Fibroblast of skin of right biceps (primary cell): ENCODE results near the gene DPY19L1.
"Not testable (repeated sequence)": the region's sequence is repeated elsewhere in the genome, so short reads cannot be mapped to it uniquely, and the experiment has no call there.

Source experiments
- DNase-seq: peaks from one replicate; pipeline ENCODE4 v3.0.0-alpha.2; 2013

Gene DPY19L1

DNA sequence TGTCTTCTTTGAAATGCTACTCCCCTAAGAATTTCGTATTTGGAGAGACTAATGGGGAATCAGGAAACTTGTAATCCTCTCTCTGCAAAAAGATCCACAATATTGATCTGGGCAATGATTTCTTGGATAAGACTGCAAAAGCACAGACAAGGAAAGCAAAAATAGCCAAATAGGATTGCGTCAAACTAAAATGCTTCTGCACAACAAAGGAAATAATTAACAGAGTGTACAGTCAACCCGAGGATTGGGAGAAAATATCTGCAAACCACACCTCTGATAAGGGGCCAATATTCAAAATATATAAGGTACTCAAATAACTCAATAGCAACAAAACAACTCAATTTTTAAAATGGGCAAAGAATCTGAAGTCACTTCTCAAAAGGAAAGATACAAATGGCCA is 52.1 kb downstream of the DPY19L1 start:
- not testable (repeated sequence) for DNase-seq

DNA sequence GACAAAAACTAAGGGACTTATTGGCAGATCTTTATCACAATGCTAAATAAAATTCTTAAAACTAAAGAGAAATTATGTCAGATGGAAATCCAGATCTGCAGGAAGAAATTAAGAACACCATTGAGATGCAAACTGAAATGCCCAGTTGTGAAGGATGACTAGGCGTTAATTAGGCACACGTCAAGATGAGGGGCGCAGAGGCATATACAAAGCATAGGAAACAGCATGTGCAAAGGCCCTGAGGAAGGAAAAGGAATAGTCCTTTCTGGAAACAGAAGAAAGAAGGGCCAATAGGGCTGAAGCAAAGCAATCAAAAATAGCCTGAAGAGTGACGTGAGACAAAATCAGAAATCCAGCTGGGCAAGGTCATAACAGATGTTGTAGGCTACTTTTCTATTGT is 53.1 kb downstream of the DPY19L1 start:
- not testable (repeated sequence) for DNase-seq

- no peak for DNase-seq
These were observed 54.8 kb downstream of the DPY19L1 start for GRCh38 chr7:34982371-34983019.

- DNase-seq, result not testable (repeated sequence)
These were observed 58.2 kb downstream of the DPY19L1 start for GRCh38 chr7:34979124-34979523.

GRCh38 chr7:34973400-34973760 is 63.9 kb downstream of the DPY19L1 start:
- no peak for DNase-seq

DNA sequence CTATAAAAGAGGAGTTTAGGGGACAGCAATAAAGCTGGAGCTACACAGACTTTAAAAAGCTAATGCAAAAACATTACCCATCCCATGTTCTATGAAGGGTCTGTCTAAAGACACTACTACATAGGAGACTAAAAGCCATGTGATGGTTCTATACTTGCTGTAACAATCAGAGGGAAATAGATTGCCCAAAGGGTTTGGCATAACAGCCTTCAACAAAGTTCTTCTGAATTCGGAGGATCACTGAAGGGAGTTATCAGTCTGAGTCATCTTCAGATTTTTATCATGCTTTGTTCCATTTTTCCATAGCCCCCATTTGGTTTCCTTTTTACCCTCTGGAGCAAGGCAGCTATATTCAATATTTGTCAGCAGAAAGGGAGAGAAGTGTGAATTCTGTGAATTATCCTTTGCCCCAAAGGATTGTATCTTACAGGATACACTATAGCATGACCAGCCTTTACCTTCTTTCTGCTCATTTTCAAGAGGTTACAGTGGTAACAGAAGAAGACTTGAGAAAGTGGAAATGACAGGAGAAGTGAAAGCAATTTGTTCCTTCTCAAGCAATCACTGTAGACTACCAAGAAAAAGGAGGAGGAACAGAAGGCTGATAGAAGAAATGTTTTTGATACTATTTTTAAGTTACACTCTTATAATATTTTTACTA is 64.4 kb downstream of the DPY19L1 start:
- DNase-seq, result not testable (repeated sequence)

DNA sequence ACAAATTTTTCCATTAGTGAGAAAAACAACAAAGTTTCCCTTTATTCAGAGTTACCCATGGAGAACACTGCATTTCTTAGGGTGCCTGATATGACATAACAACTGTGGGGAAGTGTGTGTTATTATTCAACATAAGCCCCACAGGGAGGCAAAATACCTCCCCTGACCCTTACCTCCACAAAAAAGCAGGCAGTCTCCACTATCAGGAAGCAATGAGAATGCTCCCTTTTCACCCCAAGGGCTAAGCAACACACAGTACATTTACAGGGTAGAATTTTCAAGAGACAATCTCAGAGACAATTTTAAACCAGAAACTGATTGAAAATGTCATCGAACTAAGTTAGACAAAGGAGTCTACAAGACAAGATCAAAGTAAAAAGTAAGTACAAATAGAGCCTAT is 69.5 kb downstream of the DPY19L1 start:
- not testable (repeated sequence) for DNase-seq

DNA sequence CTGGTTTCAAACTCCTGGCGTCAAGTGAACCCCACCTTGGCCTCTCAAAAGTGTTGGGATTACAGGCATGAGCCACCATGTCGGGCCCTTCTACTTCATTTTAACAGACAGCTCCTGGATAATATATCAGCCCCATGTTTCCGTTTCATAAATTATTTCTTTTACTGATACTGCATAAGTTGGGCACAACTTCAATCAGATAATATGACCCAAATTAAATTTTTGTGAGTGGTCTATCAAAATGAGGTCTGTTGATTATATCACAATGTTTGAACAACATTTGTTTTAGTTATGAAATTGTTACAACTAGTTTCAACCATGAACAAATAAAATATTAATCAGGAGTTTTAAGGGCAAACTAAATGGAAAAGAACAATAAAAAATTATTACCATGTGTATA is 70.8 kb downstream of the DPY19L1 start:
- DNase-seq, result not testable (repeated sequence)

DNA sequence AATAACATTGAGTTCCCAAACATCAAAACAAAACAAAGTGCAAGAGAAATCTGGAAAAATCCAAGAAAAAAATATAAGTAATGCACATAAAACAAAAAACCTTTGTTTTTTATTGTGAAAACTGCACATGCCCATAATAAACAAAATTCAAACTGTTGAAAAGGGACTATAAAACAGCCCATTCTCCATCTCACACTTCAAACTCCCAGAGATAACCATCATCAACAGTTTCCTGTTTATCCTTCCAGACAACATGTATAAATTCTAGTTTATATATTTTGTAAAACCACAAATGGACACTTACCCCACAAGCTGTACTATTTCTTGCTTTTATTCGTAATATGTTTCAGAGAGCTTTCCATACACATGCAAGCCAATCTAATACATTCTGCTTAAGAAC is 79.3 kb downstream of the DPY19L1 start:
- DNase-seq, result no peak

- DNase-seq, result no peak
These were observed 84.5 kb downstream of the DPY19L1 start for GRCh38 chr7:34952822-34953221.

- peak; percentile 65 for DNase-seq
These were observed 87.9 kb downstream of the DPY19L1 start for GRCh38 chr7:34949361-34949760.

DNA sequence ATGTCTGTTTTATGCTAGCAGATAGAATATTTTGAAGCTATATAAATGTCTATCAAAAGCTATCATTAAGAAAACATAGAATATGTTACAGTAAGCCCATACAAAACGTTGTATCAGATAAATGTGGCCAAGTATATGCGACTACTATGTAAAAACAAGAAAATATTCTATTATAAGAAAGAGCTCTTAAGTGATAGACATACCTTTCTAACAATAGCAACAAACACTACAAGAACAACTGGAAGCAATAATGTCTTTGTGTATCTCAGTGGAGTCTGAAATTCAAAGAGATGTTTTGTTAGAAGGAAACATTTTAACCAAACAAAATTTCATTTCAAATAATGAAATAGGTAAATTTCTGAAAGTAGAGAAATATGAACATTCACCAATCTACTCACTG is 89.9 kb downstream of the DPY19L1 start:
- not testable (repeated sequence) for DNase-seq

- no peak for DNase-seq
These were observed 90.8 kb downstream of the DPY19L1 start for GRCh38 chr7:34946486-34946885.

DNA sequence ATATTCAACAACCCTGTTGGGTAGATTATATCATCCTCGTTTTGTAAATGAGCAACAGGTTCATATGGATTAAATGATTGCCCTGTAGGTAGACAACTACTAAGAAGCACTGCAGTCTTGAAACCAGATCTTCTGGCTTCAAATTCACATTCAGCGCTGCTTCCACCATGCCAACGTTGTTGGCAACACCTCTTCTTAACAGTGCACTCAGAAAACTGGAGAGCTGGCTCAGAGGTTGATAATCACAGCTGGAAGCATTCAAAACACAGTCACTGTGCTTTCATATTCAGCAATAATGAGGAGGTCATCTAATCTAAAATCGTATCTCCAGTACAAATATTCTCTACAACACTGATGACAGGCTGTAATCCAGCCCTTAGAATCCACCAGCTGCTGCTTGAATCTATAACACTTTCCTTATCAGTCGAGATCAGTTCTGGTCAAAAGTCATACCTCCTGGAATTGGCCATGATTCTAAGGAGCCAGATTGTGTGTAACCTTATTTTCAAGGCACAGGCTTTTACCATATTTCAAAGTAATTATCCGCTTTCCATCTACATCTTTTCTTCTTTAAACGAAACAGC is 91.3 kb downstream of the DPY19L1 start:
- not testable (repeated sequence) for DNase-seq

DNA sequence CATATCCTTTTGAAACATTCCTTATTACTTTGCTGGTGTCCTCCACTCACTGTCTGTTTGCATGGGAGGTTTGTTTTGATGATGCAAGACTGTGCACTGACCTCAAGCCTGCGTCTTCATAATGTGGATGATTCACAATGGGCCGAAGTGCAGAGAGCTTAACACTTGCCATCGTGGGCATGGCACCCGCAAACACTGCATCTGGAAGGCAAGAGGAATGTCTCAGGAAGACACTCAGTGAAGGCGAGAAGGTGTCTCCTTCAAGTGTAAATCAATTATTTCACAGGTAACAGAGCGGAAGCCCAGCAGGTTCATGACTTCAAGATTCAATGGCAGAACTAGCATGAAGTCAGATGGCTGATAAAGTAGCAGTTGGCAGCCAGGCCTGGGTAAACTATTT is 98.1 kb downstream of the DPY19L1 start:
- DNase-seq, result peak; percentile 50

- not testable (repeated sequence) for DNase-seq
These were observed 101.5 kb downstream of the DPY19L1 start for GRCh38 chr7:34935735-34936165.

- no peak for DNase-seq
These were observed 105.5 kb downstream of the DPY19L1 start for GRCh38 chr7:34931739-34932138.

GRCh38 chr7:34929783-34930182 is 107.5 kb downstream of the DPY19L1 start:
- not testable (repeated sequence) for DNase-seq

GRCh38 chr7:34928560-34928959 is 108.7 kb downstream of the DPY19L1 start:
- no peak for DNase-seq

DNA sequence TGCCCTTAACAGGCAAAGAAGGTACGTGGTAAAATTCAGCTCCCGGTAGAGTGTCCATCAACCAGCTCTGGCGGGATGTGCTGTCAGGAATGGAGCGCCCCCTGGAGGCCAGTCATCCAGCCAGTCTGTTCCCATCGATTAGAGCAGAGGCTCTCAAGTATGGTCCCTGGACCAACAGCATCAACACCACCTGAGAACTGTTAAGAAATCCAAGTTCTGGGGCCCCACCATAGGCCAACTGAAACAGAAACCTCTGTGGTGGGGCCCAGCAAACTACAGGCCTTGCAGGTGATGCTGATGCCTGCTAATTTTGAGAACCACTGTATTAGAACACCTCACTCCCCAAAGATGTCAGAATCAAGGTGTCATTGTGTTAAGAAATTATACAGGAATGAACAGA is 109.2 kb downstream of the DPY19L1 start:
- DNase-seq, result peak; percentile 41

DNA sequence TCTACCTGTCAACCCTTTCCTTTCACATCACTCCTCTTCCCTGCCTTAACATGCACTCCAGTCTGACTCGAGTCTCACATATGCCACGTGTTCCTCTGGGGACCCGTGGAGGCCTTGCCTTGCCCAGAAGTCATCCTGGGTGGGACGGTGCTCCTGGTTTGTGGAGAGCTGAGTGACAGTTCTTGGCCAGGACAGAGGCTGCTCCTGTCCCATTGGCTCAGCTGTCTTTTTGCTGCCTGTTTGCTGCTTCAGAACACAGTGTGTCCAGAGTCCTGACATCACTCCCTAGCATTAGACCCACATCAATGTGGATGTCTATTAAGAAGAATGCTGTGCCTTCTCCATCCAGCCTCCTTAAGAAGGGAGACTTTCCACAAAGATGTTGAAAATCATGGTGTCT is 116.8 kb downstream of the DPY19L1 start:
- DNase-seq, result not testable (repeated sequence)

GRCh38 chr7:34919038-34919437 is 118.2 kb downstream of the DPY19L1 start:
- not testable (repeated sequence) for DNase-seq

DNA sequence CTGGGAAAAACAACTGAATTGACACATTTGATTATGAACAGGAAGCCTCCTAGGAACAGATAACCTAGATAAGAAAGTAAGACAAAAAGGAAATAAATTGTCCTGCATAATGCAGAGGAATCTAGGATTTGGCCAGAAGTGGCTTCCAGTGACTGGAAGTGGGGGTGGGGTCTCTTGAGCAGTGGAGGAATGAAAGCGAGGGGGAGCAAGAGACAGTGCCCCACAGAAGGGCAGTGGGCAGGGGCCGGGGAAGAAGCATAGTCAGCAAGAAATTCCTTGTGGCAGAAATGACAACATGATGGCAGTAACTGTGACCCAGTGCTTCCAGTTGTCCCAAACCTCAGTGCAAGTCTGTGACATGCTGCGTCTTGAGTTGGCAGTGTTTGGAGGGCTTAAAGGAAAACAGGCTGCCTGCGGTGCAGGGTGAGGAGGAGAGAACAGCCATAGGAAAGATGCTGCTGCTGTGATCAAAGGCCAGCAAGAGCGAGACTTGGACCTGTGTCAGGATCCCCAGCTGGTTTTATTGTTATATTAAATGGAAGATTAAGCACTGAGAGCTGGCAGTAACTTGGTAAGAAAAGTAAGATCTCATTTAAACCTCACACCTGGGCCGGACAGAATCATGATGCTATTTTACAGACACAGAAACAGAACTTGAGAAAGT is 119.0 kb downstream of the DPY19L1 start:
- not testable (repeated sequence) for DNase-seq

DNA sequence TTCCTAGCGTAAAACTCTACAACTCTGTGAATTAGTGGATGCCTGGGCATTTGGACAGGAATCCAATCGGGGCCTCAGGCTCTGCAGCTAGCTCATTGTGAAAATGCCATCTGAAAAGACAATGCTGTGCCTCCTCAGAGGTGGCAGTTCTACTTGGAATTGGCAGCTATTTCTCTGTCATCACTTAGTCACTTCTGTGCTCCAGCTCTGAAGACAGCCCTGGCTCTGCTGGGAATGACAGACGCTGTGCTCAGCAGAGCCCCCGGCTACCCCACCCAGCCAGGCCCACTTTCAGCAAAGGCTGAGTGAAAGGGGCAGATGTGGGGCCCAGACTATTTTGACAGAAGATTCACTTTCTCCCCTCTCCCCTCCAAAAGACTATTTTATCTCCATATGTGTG is 119.8 kb downstream of the DPY19L1 start:
- not testable (repeated sequence) for DNase-seq
